K562 (cell line): ENCODE results near the gene SHE. TPM values are rescaled to one million over a fixed set of nuclear protein-coding genes. Genes with fewer than 3 reads are reported as not detected.

ENCODE experiments used
- polyA plus RNA-seq, 8 experiments: library from polyadenylated mRNA; depleted of rRNA in 4 of 8; stranded (reverse) in 5 of 8; unstranded in 3 of 8; fragments of >200 nt; fragmentation: Nextera tagmentation in 2 of 8; fragmentation: Illumina TruSeq in 1 of 8; extraction: Ambion mirVana in 2 of 8; extraction: Trizol in 1 of 8; gene quantifications; 2 replicates each; pipeline versions ENCODE4 v1.2.1 to v1.2.3, GENCODE V29; 2011 to 2014; ENCODE audit warnings: inconsistent platforms in 1 of 8, missing spikeins in 1 of 8
- total RNA-seq, 7 experiments: library from RNA; depleted of rRNA in 6 of 7; stranded (reverse); fragments of >200 nt in 6 of 7; fragmentation: Illumina TruSeq in 2 of 7; extraction: Trizol in 2 of 7; gene quantifications; 2 replicates each; pipeline versions ENCODE4 v1.2.1 to v1.2.3, GENCODE V29; 2011 to 2021; ENCODE audit warnings: low replicate concordance in 1 of 7
- TF ChIP-seq, protein P1 (sequence below): fragments of 450-650 bp; IDR thresholded peaks from 2 replicates; pipeline ENCODE4 v1.6.1; 2016; ENCODE audit warnings: mild to moderate bottlenecking, moderate library complexity

The SHE gene
- total and polyA plus RNA-seq, 9 of the 15 experiments (the other 6 are each of a cell fraction or from before 2014, with no cell fraction given): 0.01 to 0.05 TPM; not detected in 7

DNA sequence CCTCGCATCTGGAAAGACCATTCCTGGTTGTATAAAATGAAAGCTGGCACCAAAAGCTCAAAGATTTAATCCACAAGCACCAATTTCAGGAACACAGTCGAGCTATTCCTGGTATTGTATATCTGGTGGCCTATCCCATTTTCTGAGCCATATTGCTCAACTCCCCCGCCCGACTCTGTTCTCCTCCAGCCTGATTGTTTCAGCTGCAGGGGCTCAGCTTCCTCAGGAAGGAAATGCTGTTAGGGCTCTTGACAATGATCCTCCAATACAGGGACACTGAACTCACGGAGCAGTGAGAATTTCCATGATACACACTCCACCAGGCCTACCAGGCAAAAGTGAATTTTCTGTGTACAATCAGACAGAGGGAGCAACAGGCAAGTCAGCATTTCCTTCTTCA is 17.1 kb downstream of the SHE start (continued):
- TF ChIP-seq, protein P1, sequence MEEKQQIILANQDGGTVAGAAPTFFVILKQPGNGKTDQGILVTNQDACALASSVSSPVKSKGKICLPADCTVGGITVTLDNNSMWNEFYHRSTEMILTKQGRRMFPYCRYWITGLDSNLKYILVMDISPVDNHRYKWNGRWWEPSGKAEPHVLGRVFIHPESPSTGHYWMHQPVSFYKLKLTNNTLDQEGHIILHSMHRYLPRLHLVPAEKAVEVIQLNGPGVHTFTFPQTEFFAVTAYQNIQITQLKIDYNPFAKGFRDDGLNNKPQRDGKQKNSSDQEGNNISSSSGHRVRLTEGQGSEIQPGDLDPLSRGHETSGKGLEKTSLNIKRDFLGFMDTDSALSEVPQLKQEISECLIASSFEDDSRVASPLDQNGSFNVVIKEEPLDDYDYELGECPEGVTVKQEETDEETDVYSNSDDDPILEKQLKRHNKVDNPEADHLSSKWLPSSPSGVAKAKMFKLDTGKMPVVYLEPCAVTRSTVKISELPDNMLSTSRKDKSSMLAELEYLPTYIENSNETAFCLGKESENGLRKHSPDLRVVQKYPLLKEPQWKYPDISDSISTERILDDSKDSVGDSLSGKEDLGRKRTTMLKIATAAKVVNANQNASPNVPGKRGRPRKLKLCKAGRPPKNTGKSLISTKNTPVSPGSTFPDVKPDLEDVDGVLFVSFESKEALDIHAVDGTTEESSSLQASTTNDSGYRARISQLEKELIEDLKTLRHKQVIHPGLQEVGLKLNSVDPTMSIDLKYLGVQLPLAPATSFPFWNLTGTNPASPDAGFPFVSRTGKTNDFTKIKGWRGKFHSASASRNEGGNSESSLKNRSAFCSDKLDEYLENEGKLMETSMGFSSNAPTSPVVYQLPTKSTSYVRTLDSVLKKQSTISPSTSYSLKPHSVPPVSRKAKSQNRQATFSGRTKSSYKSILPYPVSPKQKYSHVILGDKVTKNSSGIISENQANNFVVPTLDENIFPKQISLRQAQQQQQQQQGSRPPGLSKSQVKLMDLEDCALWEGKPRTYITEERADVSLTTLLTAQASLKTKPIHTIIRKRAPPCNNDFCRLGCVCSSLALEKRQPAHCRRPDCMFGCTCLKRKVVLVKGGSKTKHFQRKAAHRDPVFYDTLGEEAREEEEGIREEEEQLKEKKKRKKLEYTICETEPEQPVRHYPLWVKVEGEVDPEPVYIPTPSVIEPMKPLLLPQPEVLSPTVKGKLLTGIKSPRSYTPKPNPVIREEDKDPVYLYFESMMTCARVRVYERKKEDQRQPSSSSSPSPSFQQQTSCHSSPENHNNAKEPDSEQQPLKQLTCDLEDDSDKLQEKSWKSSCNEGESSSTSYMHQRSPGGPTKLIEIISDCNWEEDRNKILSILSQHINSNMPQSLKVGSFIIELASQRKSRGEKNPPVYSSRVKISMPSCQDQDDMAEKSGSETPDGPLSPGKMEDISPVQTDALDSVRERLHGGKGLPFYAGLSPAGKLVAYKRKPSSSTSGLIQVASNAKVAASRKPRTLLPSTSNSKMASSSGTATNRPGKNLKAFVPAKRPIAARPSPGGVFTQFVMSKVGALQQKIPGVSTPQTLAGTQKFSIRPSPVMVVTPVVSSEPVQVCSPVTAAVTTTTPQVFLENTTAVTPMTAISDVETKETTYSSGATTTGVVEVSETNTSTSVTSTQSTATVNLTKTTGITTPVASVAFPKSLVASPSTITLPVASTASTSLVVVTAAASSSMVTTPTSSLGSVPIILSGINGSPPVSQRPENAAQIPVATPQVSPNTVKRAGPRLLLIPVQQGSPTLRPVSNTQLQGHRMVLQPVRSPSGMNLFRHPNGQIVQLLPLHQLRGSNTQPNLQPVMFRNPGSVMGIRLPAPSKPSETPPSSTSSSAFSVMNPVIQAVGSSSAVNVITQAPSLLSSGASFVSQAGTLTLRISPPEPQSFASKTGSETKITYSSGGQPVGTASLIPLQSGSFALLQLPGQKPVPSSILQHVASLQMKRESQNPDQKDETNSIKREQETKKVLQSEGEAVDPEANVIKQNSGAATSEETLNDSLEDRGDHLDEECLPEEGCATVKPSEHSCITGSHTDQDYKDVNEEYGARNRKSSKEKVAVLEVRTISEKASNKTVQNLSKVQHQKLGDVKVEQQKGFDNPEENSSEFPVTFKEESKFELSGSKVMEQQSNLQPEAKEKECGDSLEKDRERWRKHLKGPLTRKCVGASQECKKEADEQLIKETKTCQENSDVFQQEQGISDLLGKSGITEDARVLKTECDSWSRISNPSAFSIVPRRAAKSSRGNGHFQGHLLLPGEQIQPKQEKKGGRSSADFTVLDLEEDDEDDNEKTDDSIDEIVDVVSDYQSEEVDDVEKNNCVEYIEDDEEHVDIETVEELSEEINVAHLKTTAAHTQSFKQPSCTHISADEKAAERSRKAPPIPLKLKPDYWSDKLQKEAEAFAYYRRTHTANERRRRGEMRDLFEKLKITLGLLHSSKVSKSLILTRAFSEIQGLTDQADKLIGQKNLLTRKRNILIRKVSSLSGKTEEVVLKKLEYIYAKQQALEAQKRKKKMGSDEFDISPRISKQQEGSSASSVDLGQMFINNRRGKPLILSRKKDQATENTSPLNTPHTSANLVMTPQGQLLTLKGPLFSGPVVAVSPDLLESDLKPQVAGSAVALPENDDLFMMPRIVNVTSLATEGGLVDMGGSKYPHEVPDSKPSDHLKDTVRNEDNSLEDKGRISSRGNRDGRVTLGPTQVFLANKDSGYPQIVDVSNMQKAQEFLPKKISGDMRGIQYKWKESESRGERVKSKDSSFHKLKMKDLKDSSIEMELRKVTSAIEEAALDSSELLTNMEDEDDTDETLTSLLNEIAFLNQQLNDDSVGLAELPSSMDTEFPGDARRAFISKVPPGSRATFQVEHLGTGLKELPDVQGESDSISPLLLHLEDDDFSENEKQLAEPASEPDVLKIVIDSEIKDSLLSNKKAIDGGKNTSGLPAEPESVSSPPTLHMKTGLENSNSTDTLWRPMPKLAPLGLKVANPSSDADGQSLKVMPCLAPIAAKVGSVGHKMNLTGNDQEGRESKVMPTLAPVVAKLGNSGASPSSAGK: no peak
